Occipital lobe (tissue), 2 donors: ENCODE measurements around the gene TERT. TPM values are rescaled to one million over a fixed set of nuclear protein-coding genes. Genes with fewer than 3 reads are reported as not detected.
"Not testable (repeated sequence)": the region's sequence is repeated elsewhere in the genome, so short reads cannot be mapped to it uniquely, and the experiment has no call there.

ENCODE experiments used
- DNase-seq: peaks from one replicate; lab custom pipeline; 2025; lab: John Stamatoyannopoulos, UW
- total RNA-seq: library from RNA; depleted of rRNA; stranded (reverse); fragments of >200 nt; gene quantifications from one replicate; pipeline ENCODE4 v1.2.3, GENCODE V29; 2014

The TERT gene
- total RNA-seq, 1 donor from 2014 or later: not detected

- no peak for DNase-seq
These were observed 16.0 kb downstream of the TERT start for GRCh38 chr5:1278656-1279442.

- DNase-seq: no peak
These were observed 16.7 kb downstream of the TERT start for GRCh38 chr5:1278216-1278615.

- DNase-seq: no peak
These were observed 17.1 kb downstream of the TERT start for GRCh38 chr5:1277781-1278180.

- no peak for DNase-seq
These were observed 17.5 kb downstream of the TERT start for GRCh38 chr5:1277331-1277730.

- DNase-seq: no peak
These were observed 17.9 kb downstream of the TERT start for GRCh38 chr5:1276930-1277329.

GRCh38 chr5:1275397-1276391 is 19.2 kb downstream of the TERT start:
- DNase-seq: not testable (repeated sequence)

- no peak for DNase-seq
These were observed 20.4 kb downstream of the TERT start for GRCh38 chr5:1274471-1274870.

- DNase-seq: no peak
These were observed 21.1 kb downstream of the TERT start for GRCh38 chr5:1273745-1274144.

- DNase-seq: no peak
These were observed 22.7 kb downstream of the TERT start for GRCh38 chr5:1272201-1272600.

- DNase-seq: no peak
These were observed 23.6 kb downstream of the TERT start for GRCh38 chr5:1270933-1271914.

- no peak for DNase-seq
These were observed 24.4 kb downstream of the TERT start for GRCh38 chr5:1270426-1270825.

GRCh38 chr5:1268666-1269065 is 26.2 kb downstream of the TERT start:
- DNase-seq: no peak

- DNase-seq: no peak
These were observed 26.8 kb downstream of the TERT start for GRCh38 chr5:1268056-1268455.

GRCh38 chr5:1267464-1267863 is 27.4 kb downstream of the TERT start:
- DNase-seq: not testable (repeated sequence)

- DNase-seq: no peak
These were observed 28.1 kb downstream of the TERT start for GRCh38 chr5:1266791-1267190.

- DNase-seq: no peak
These were observed 29.1 kb downstream of the TERT start for GRCh38 chr5:1265461-1266455.

- DNase-seq: no peak
These were observed 29.8 kb downstream of the TERT start for GRCh38 chr5:1265026-1265425.

GRCh38 chr5:1264211-1264610 is 30.7 kb downstream of the TERT start:
- DNase-seq: no peak

GRCh38 chr5:1262381-1262780 is 32.5 kb downstream of the TERT start:
- no peak for DNase-seq

- DNase-seq: no peak
These were observed 33.2 kb downstream of the TERT start for GRCh38 chr5:1261643-1262042.
